PC-9 (cell line): ENCODE measurements around the gene C19orf53. TPM values are rescaled to one million over a fixed set of nuclear protein-coding genes. Genes with fewer than 3 reads are reported as not detected.
A peak's percentile ranks its signal among the peaks of the same experiment; 100 is the strongest.
"Not testable (repeated sequence)": the region's sequence is repeated elsewhere in the genome, so short reads cannot be mapped to it uniquely, and the experiment has no call there.

ENCODE experiments used
- BruUV-seq: library from RNA; stranded (reverse); fragments of 400-500 nt; replicated peaks from 2 replicates; lab custom pipeline; 2021; lab: Mats Ljungman, UMichigan
- CTCF ChIA-PET: fragments of 300-600 bp; sonication (Branson Sonifier 250); formaldehyde crosslinking; loops from one replicate; lab custom pipeline; 2022; ENCODE audit warnings: antibody characterized with exemption; lab: Charles Lee
- POLR2A ChIA-PET: fragments of 300-600 bp; sonication (Branson Sonifier 250); formaldehyde crosslinking; loops from one replicate; lab custom pipeline; 2022; ENCODE audit warnings: antibody characterized with exemption; ENCODE audit not compliant: unreplicated experiment; lab: Charles Lee
- DNase-seq, 2 experiments: peaks; one replicate each; pipeline versions ENCODE4 v3.0.0 to v3.0.0-alpha.2; 2015 to 2022; ENCODE audit warnings: mixed read lengths in 1 of 2
- H2AFZ ChIP-seq: fragments of 200-600 bp; sonication (generic); 2 replicates; pipeline ENCODE4 v1.8.1; 2017; ENCODE audit warnings: antibody characterized with exemption
- H3F3A ChIP-seq: fragments of 200-600 bp; sonication (generic); 2 replicates; pipeline ENCODE4 v1.8.1; 2017; ENCODE audit warnings: antibody characterized with exemption, mild to moderate bottlenecking, low read depth; ENCODE audit not compliant: insufficient read depth
- H3K27ac ChIP-seq: fragments of 200-600 bp; sonication (generic); 2 replicates; pipeline ENCODE4 v1.6.1; 2016; ENCODE audit warnings: mixed run types
- H3K27me3 ChIP-seq: fragments of 200-600 bp; sonication (generic); 2 replicates; pipeline ENCODE4 v1.6.1; 2016; ENCODE audit warnings: low read depth, mixed run types; ENCODE audit not compliant: insufficient read depth
- H3K36me3 ChIP-seq: fragments of 200-600 bp; sonication (generic); 2 replicates; pipeline ENCODE4 v1.6.1; 2016; ENCODE audit warnings: low read depth, mixed run types
- H3K4me1 ChIP-seq: fragments of 200-600 bp; sonication (generic); replicated peaks from 2 replicates; pipeline ENCODE4 v1.6.1; 2016; ENCODE audit warnings: mixed run types; ENCODE audit not compliant: insufficient read depth
- H3K4me2 ChIP-seq: fragments of 200-600 bp; sonication (generic); 2 replicates; pipeline ENCODE4 v1.6.1; 2017; ENCODE audit warnings: mixed run types
- H3K4me3 ChIP-seq: fragments of 200-600 bp; sonication (generic); 2 replicates; pipeline ENCODE4 v1.6.1; 2016; ENCODE audit warnings: mixed run types
- H3K79me2 ChIP-seq: fragments of 200-600 bp; sonication (generic); 2 replicates; pipeline ENCODE4 v1.6.1; 2017; ENCODE audit warnings: low read depth, mixed run types
- H3K9me2 ChIP-seq: fragments of 200-600 bp; sonication (generic); 2 replicates; pipeline ENCODE4 v1.8.1; 2017; ENCODE audit warnings: mild to moderate bottlenecking; ENCODE audit not compliant: insufficient read depth
- H3K9me3 ChIP-seq: fragments of 200-600 bp; sonication (generic); 2 replicates; pipeline ENCODE4 v1.8.1; 2016; ENCODE audit warnings: low read depth; ENCODE audit not compliant: insufficient read depth
- H4K20me1 ChIP-seq: fragments of 200-600 bp; sonication (generic); 2 replicates; pipeline ENCODE4 v1.8.1; 2017; ENCODE audit not compliant: insufficient read depth
- CTCF ChIP-seq: fragments of 200-600 bp; sonication (generic); conservative IDR thresholded peaks from 2 replicates; pipeline ENCODE4 v1.6.1; 2017; ENCODE audit warnings: mixed run types, antibody characterized with exemption, mild to moderate bottlenecking, moderate library complexity
- EZH2 ChIP-seq: fragments of 200-600 bp; sonication (generic); IDR thresholded peaks from 2 replicates; pipeline ENCODE4 v1.8.0; 2017; ENCODE audit warnings: antibody characterized with exemption, low read depth
- intact Hi-C: fragments of 100-400 bp; cut with micrococcal nuclease; formaldehyde crosslinking; loops from one replicate; pipeline ENCODE4 v1.10.0; 2022; ENCODE audit not compliant: unreplicated experiment
- total RNA-seq: library from RNA; stranded (reverse); gene quantifications from 2 replicates; pipeline ENCODE4 v1.2.3, GENCODE V29; 2021

Gene C19orf53
- total RNA-seq, 1 experiment from 2014 or later: 121 TPM

GRCh38 chr19:13784731-13785452 is 10.6 kb downstream of the C19orf53 start:
- intact Hi-C loops: loop anchor here (1.0 kb wide), 1 partner anchor 77 kb away; no protein-coding TSS in a partner anchor
- no TSS peak for BruUV-seq
- Histone ChIP-seq H3K4me2 (peak overlapping the region; percentile 61), H4K20me1 (no peaks in the 10 kb centered on the region), H3K27ac (peak overlapping the region; percentile 24; the same call in 1 of the 2 replicates), H2AFZ (peak overlapping the region; percentile 66; the same call in 1 of the 2 replicates), H3K4me1 (peaks cover 27% of the 10 kb centered on the region), H3K36me3 (no peaks in the 10 kb centered on the region), H3K27me3 (no peaks in the 10 kb centered on the region), H3K79me2 (no peaks in the 10 kb centered on the region), H3K9me3 (no peaks in the 10 kb centered on the region), H3K9me2 (no peaks in the 10 kb centered on the region), H3F3A (peaks cover 58% of the 10 kb centered on the region), H3K4me3 (no peak overlapping the region)
- POLR2A ChIA-PET: interaction anchor here (0.6 kb wide), 2 partner anchors 58 to 1285 kb away, joined by 6 to 10 read pairs; no protein-coding TSS in a partner anchor
- peak; percentile 55 to 71 for DNase-seq
- CTCF ChIA-PET: interaction anchor here (1.0 kb wide), 1 partner anchor 24 kb away, joined by 4 read pairs; no protein-coding TSS in a partner anchor
- TF ChIP-seq CTCF: peak; percentile 86
- no peak for TF ChIP-seq EZH2

- peaks cover 39% of the 10 kb centered on the region for H3F3A ChIP-seq
- no peaks in the 10 kb centered on the region for H4K20me1 ChIP-seq
- TF ChIP-seq CTCF: no peak
- no peak for TF ChIP-seq EZH2
- intact Hi-C loops: no loop called here
- peaks cover 30% of the 10 kb centered on the region for H3K4me1 ChIP-seq
- no peak for DNase-seq
- no TSS peak for BruUV-seq
- H3K27ac ChIP-seq: peak overlapping the region; percentile 24; the same call in 1 of the 2 replicates
- H3K79me2 ChIP-seq: no peaks in the 10 kb centered on the region
- ChIA-PET CTCF (no interaction called here), POLR2A (interaction anchor here (0.6 kb wide), 1 partner anchor 228 kb away, joined by 3 read pairs; no protein-coding TSS in a partner anchor)
- H3K27me3 ChIP-seq: no peaks in the 10 kb centered on the region
- H3K9me2 ChIP-seq: no peaks in the 10 kb centered on the region
- H3K9me3 ChIP-seq: no peaks in the 10 kb centered on the region
- no peak overlapping the region for H3K4me3 ChIP-seq
- H2AFZ ChIP-seq: no peak overlapping the region
- H3K4me2 ChIP-seq: no peak overlapping the region
- H3K36me3 ChIP-seq: no peaks in the 10 kb centered on the region
These were observed 14.7 kb downstream of the C19orf53 start for GRCh38 chr19:13788991-13789390.

GRCh38 chr19:13790354-13790753 is 16.1 kb downstream of the C19orf53 start:
- H3K9me2 ChIP-seq: no peaks in the 10 kb centered on the region
- H3K36me3 ChIP-seq: no peaks in the 10 kb centered on the region
- H3K4me1 ChIP-seq: peaks cover 30% of the 10 kb centered on the region
- no peaks in the 10 kb centered on the region for H4K20me1 ChIP-seq
- H3K9me3 ChIP-seq: no peaks in the 10 kb centered on the region
- H3K79me2 ChIP-seq: peaks cover 5% of the 10 kb centered on the region; the same call in 1 of the 2 replicates
- intact Hi-C loops: no loop called here
- H3F3A ChIP-seq: peaks cover 31% of the 10 kb centered on the region
- no peak for DNase-seq
- no peak overlapping the region for H3K4me2 ChIP-seq
- BruUV-seq: no TSS peak
- ChIA-PET CTCF (no interaction called here), POLR2A (no interaction called here)
- no peak overlapping the region for H3K4me3 ChIP-seq
- no peaks in the 10 kb centered on the region for H3K27me3 ChIP-seq
- TF ChIP-seq EZH2: no peak
- no peak for TF ChIP-seq CTCF
- no peak overlapping the region for H3K27ac ChIP-seq
- no peak overlapping the region for H2AFZ ChIP-seq

DNA sequence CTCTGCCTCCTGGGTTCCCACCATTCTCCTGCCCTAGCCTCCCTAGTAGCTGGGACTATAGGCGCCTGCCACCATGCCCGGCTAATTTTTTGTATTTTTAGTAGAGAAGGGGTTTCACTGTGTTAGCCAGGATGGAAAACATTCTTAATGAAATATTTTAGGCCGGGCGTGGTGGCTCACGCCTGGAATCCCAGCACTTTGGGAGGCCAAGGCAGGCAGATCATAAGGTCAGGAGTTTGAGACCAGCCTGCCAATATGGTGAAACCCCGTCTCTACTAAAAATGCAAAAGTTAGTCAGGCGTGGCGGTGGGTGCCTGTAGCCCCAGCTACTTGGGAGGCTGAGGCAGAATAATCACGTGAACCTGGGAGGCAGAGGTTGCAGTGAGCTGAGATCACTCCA is 19.1 kb downstream of the C19orf53 start:
- Histone ChIP-seq H3K4me1 (peaks cover 33% of the 10 kb centered on the region), H3F3A (peaks cover 50% of the 10 kb centered on the region), H3K79me2 (peaks cover 27% of the 10 kb centered on the region), H3K4me2 (peak overlapping the region; percentile 93; the same call in 1 of the 2 replicates), H3K27ac (peak overlapping the region; percentile 94; the same call in 1 of the 2 replicates)
- H3K9me3 ChIP-seq, H4K20me1 ChIP-seq, intact Hi-C loops, BruUV-seq, H3K36me3 ChIP-seq, H3K27me3 ChIP-seq, DNase-seq, H3K9me2 ChIP-seq, H2AFZ ChIP-seq, H3K4me3 ChIP-seq, CTCF ChIA-PET: not testable (repeated sequence)
- POLR2A ChIA-PET: interaction anchor here (0.7 kb wide), 3 partner anchors 12 to 617 kb away, joined by 8 to 17 read pairs (median 11); no protein-coding TSS in a partner anchor
